Type B pancreatic cell (in vitro differentiated cells): ENCODE data around the gene RFT1. TPM values are rescaled to one million over a fixed set of nuclear protein-coding genes. Genes with fewer than 3 reads are reported as not detected.

Experiments
- DNase-seq: peaks from one replicate; pipeline ENCODE4 v3.0.0; 2021; ENCODE audit warnings: mixed read lengths; ENCODE audit not compliant: unreplicated experiment; ENCODE audit errors: extremely low spot score
- H3K27ac Mint-ChIP-seq: 2 replicates; pipeline ENCODE4 v1.8.0; 2021; ENCODE audit warnings: mild to moderate bottlenecking, mixed read lengths
- H3K27me3 Mint-ChIP-seq: 2 replicates; pipeline ENCODE4 v1.8.0; 2021; ENCODE audit warnings: mixed read lengths
- H3K36me3 Mint-ChIP-seq: 2 replicates; pipeline ENCODE4 v1.8.0; 2021; ENCODE audit warnings: mixed read lengths
- H3K4me1 Mint-ChIP-seq: one replicate; pipeline ENCODE4 v1.8.0; 2021; ENCODE audit warnings: mixed read lengths; ENCODE audit not compliant: unreplicated experiment
- H3K4me3 Mint-ChIP-seq: 2 replicates; pipeline ENCODE4 v1.8.0; 2021; ENCODE audit warnings: mild to moderate bottlenecking, mixed read lengths
- H3K9me3 Mint-ChIP-seq: 2 replicates; pipeline ENCODE4 v1.8.0; 2021; ENCODE audit warnings: mixed read lengths
- total RNA-seq: library from RNA; stranded (reverse); gene quantifications from 2 replicates; pipeline ENCODE4 v1.2.1, GENCODE V29; 2021; ENCODE audit warnings: low replicate concordance
- TF ChIP-seq, protein P1 (sequence below): fragments of 200-600 bp; sonication (generic); conservative IDR thresholded peaks from 2 replicates; pipeline ENCODE4 v1.5.0; 2021; ENCODE audit warnings: antibody characterized with exemption, mild to moderate bottlenecking

Gene RFT1
- total RNA-seq, 1 donor from 2014 or later: 31.0 TPM

DNA sequence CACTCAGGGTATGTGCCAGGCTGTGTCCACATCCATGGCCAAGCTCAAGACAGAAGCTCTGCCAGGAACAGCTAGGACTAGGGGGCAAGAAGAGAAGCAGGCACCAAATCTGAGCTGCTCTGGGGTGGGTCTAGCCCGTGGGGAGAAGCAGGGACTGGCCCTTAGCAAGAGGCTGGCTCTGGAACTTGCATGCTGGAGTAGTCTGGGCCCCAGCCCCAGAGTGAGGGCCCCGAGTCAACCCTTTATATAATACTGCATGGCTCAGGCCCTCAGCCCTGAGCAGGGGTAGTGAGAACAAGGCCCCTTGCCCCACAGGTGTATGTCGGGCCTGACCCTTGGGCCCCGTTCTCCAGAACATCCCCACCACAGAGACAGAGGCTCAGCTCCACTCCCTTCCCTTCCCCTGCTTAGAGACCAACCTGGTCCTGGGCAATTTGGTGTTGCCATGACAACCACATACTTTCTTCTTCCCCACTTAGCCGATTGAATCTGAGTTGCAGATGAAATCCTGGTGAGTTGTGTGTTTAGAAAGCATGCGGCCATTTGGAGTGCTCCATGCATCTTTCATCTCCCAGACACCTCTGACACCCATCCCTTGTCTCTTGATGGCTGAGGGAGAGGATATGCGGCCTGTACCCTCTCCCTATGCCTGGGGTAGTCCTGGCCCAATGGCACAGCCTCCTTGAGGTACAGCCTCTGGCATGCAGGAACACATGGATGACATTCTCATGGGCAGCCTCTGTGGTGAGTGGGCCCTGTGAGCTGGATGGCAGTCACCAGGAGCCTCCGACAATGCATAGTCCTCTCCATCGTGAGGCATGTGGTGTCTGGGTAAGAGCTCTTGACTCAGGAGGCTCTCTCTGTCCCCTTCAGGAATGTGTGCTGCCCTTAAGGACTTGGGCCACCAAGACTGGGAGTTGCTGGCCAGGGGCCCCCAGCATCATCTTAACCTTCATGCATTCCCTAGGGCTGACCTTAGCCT is 55.2 kb downstream of the RFT1 start:
- no peak for DNase-seq
- H3K27ac Mint-ChIP-seq: no peak overlapping the region
- H3K27me3 Mint-ChIP-seq: peaks cover 3% of the 10 kb centered on the region

GRCh38 chr3:53074366-53074696 is 55.9 kb downstream of the RFT1 start:
- Mint-ChIP-seq H3K4me1 (peaks cover 7% of the 10 kb centered on the region), H3K27me3 (peaks cover 7% of the 10 kb centered on the region), H3K4me3 (no peak overlapping the region), H3K36me3 (no peaks in the 10 kb centered on the region), H3K27ac (no peak overlapping the region), H3K9me3 (no peaks in the 10 kb centered on the region)
- no peak for DNase-seq
- TF ChIP-seq, protein P1, sequence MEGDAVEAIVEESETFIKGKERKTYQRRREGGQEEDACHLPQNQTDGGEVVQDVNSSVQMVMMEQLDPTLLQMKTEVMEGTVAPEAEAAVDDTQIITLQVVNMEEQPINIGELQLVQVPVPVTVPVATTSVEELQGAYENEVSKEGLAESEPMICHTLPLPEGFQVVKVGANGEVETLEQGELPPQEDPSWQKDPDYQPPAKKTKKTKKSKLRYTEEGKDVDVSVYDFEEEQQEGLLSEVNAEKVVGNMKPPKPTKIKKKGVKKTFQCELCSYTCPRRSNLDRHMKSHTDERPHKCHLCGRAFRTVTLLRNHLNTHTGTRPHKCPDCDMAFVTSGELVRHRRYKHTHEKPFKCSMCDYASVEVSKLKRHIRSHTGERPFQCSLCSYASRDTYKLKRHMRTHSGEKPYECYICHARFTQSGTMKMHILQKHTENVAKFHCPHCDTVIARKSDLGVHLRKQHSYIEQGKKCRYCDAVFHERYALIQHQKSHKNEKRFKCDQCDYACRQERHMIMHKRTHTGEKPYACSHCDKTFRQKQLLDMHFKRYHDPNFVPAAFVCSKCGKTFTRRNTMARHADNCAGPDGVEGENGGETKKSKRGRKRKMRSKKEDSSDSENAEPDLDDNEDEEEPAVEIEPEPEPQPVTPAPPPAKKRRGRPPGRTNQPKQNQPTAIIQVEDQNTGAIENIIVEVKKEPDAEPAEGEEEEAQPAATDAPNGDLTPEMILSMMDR: no peak

More for the DNA sequence above, 55.2 kb downstream of the RFT1 start:
- Mint-ChIP-seq H3K4me3 (no peak overlapping the region), H3K4me1 (peaks cover 7% of the 10 kb centered on the region), H3K36me3 (no peaks in the 10 kb centered on the region), H3K9me3 (no peaks in the 10 kb centered on the region)
- TF ChIP-seq, protein P1: no peak

GRCh38 chr3:53073553-53074365 is 56.5 kb downstream of the RFT1 start:
- Mint-ChIP-seq H3K27ac (no peak overlapping the region), H3K36me3 (no peaks in the 10 kb centered on the region), H3K4me3 (no peak overlapping the region), H3K27me3 (peaks cover 7% of the 10 kb centered on the region), H3K9me3 (no peaks in the 10 kb centered on the region), H3K4me1 (peaks cover 7% of the 10 kb centered on the region)
- no peak for DNase-seq
- TF ChIP-seq, protein P1: no peak

DNA sequence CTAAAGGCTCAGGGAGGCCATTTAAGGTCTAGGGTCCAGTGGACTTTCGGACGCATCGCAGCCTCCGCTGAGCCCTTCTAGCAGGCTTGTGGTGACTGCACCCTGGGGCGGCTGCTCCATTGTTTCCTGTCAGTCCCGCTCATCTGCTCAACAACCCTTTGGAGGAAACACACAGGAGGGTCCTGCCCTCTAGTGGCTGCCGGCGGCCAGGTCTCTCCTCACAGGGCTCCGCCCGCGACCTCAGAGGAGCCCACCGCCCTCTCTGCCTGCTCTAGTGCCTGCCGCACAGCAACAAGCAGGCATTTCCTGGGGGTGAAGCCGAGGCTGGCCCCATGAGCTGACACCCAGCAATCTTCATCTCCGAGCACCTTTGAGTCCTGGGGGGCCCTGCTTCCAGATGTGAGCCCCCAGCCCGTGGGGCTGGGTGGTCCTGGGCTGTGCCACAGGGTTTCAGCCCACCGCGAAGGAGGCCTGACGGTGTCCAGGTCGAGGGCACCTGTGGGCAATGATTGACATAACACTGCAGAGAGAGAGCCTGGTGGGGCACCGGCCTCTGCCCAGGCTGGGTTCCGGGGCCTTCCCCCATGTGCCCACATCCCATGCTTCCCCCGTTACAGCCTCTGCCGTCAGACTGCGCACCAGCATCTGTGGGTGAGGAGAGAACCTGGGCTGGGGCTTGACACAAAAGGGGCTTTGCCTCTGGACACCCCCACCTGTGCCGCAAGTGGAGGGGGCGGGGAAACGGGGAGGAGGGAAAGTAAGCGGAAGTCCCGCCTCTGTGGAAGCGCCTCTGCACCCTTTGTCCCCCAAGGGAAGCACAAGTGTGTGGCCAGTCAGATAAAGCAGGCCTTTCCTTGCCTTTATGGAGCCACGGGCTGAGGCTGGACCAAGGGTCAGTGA is 57.3 kb downstream of the RFT1 start:
- Mint-ChIP-seq H3K4me3 (peak overlapping the region; percentile 71), H3K27ac (no peak overlapping the region), H3K27me3 (peaks cover 7% of the 10 kb centered on the region), H3K4me1 (peaks cover 7% of the 10 kb centered on the region), H3K36me3 (no peaks in the 10 kb centered on the region), H3K9me3 (no peaks in the 10 kb centered on the region)
- DNase-seq: peak; percentile 87
- TF ChIP-seq, protein P1: peak; percentile 98

DNA sequence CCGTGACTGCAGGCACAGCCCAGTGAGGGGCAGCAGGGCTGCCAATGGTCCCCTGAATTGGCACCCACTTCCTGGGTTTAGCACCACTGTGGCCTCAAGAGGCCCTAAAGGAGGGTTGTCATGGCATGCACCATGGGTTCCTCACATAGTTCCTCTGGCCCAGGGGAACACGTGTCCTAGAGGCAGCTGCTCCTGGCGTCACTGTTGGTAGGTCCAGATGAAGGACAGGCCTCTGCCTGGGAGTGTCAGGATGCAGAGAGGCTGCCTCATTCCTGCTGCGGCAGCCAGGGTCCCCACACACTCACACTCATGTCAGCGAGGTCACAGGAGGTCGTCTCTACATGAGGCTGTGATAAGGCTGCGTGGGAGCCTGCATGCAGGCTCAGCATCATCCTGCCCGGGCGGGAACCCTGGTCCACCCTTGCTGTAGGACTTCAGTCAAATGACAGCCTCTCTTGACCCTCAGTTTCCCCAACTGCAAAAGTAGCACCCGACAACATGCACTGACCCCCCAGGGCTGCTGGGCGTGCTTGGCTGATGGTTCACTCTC is 58.3 kb downstream of the RFT1 start:
- Mint-ChIP-seq H3K4me1 (peaks cover 7% of the 10 kb centered on the region), H3K9me3 (no peaks in the 10 kb centered on the region), H3K4me3 (no peak overlapping the region), H3K27me3 (peaks cover 10% of the 10 kb centered on the region), H3K27ac (no peak overlapping the region), H3K36me3 (no peaks in the 10 kb centered on the region)
- DNase-seq: no peak
- TF ChIP-seq, protein P1: no peak
